ENCODE measurements around the gene ATXN10. TPM values are rescaled to one million over a fixed set of nuclear protein-coding genes. Genes with fewer than 3 reads are reported as not detected.
A peak's percentile ranks its signal among the peaks of the same experiment; 100 is the strongest.
"Not testable (repeated sequence)": the region's sequence is repeated elsewhere in the genome, so short reads cannot be mapped to it uniquely, and the experiment has no call there.

Gene ATXN10
- polyA plus RNA-seq, 1 donor from 2014 or later, result 86.9 TPM

DNA sequence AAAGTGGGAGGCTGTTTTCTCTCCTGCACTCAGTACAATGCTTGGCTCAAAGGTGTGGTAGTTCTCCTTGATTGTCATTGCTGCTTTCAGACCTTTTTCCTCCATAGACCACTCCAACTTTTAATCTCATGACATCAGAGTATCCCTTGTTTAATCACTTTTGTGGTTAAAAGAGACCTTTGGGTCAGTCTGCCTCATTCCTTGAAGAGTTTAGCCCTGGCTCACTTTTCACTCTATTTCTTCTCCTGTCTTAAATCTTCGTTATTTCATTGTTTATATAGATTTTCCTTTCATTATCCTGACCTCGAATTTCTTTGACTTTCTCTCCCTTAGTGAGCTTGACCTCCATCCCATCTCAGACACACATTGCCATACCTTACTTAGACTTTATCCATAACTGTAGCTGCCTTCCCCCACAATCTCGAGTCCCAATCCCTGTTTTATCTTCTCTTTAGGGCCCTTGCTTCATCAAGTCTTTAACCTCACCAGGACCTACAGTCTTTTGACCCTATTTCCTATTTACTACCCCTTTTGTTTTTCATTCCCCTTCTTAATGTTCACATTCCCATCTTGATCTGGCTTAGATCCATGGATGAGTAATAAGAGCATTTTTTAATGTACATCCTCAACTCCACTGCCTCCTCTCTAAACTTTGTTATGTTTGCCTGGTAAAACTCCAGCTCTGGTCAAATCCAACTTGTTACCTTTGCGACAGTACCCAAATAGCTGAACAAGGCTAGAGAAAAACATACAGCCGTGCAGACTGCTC is 9.5 kb downstream of the ATXN10 start:
- no peaks in the 10 kb centered on the region for H3K27me3 Mint-ChIP-seq
- H3K4me1 Mint-ChIP-seq, result peaks cover 9 to 21% (median 18%) of the 10 kb centered on the region in 3 donors
- H3K36me3 Mint-ChIP-seq, result peaks cover 8% of the 10 kb centered on the region
- H3K4me3 Mint-ChIP-seq, result no peak overlapping the region
- H3K9me3 Mint-ChIP-seq, result no peaks in the 10 kb centered on the region
- no peak overlapping the region for H3K27ac Mint-ChIP-seq

DNA sequence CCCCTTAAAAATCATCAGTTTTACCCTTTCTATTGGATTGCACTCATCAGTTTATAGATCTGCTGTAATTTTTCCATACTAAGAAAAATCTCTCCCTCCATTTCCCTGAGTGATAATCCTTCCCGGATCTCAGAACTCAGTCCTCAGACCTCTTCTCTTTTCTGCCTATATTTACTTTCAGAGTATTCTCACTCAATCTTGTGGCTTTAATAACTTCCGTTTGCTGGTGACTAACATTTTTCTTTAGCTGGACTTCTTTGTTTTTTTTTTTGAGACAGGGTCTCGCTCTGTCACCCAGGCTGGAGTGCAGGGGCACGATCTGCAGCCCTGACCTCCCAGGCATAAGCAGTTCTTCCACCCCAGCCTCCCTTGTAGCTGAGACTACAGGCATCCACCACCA is 10.4 kb downstream of the ATXN10 start:
- H3K4me3 Mint-ChIP-seq, result no peak overlapping the region
- no peak overlapping the region for H3K27ac Mint-ChIP-seq
- H3K27me3 Mint-ChIP-seq, result no peaks in the 10 kb centered on the region
- no peaks in the 10 kb centered on the region for H3K9me3 Mint-ChIP-seq
- peaks cover 4% of the 10 kb centered on the region for H3K36me3 Mint-ChIP-seq
- H3K4me1 Mint-ChIP-seq, result peaks cover 9 to 18% (median 18%) of the 10 kb centered on the region in 3 donors

GRCh38 chr22:45682773-45683172 is 11.1 kb downstream of the ATXN10 start:
- not testable (repeated sequence) for H3K4me3 Mint-ChIP-seq, H3K27ac Mint-ChIP-seq, H3K27me3 Mint-ChIP-seq, H3K9me3 Mint-ChIP-seq, H3K36me3 Mint-ChIP-seq
- H3K4me1 Mint-ChIP-seq, result peaks cover 10 to 16% (median 15%) of the 10 kb centered on the region in 3 donors

- no peaks in the 10 kb centered on the region for H3K27me3 Mint-ChIP-seq
- H3K27ac Mint-ChIP-seq, result no peak overlapping the region
- H3K4me1 Mint-ChIP-seq, result peaks cover 9 to 14% (median 13%) of the 10 kb centered on the region in 3 donors
- H3K9me3 Mint-ChIP-seq, result no peaks in the 10 kb centered on the region
- no peak overlapping the region for H3K4me3 Mint-ChIP-seq
- peaks cover 4% of the 10 kb centered on the region for H3K36me3 Mint-ChIP-seq
Observed at GRCh38 chr22:45683248-45683647, 11.6 kb downstream of the ATXN10 start.

- Mint-ChIP-seq H3K27me3 (no peaks in the 10 kb centered on the region), H3K4me3 (no peak overlapping the region), H3K27ac (no peak overlapping the region), H3K4me1 (peaks cover 9 to 13% (median 10%) of the 10 kb centered on the region in 3 donors), H3K36me3 (peaks cover 4% of the 10 kb centered on the region), H3K9me3 (no peaks in the 10 kb centered on the region)
Observed at GRCh38 chr22:45683680-45684079, 12.0 kb downstream of the ATXN10 start.

DNA sequence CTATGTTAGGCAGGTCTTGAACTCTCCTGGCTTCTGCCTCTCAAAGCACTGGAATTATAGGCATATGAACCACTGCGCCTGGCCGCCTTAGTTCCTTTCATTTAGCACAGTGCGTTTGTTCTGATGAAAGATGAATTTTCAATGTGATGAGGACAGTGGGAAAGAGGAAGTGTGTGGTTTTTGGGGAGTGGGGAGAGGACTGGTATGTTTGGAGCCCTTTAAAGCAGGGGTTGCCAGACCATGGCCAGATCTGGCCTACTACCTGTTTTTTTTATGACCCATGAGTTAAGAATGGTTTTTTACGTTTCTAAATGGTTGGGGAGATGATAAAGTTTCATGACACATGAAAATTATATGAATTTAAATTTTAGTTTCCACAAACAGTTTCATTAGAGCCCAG is 12.5 kb downstream of the ATXN10 start:
- Mint-ChIP-seq H3K27me3 (no peaks in the 10 kb centered on the region), H3K36me3 (peaks cover 2% of the 10 kb centered on the region), H3K27ac (no peak overlapping the region), H3K9me3 (no peaks in the 10 kb centered on the region), H3K4me1 (peaks cover 5 to 11% (median 8%) of the 10 kb centered on the region in 3 donors), H3K4me3 (no peak overlapping the region)

DNA sequence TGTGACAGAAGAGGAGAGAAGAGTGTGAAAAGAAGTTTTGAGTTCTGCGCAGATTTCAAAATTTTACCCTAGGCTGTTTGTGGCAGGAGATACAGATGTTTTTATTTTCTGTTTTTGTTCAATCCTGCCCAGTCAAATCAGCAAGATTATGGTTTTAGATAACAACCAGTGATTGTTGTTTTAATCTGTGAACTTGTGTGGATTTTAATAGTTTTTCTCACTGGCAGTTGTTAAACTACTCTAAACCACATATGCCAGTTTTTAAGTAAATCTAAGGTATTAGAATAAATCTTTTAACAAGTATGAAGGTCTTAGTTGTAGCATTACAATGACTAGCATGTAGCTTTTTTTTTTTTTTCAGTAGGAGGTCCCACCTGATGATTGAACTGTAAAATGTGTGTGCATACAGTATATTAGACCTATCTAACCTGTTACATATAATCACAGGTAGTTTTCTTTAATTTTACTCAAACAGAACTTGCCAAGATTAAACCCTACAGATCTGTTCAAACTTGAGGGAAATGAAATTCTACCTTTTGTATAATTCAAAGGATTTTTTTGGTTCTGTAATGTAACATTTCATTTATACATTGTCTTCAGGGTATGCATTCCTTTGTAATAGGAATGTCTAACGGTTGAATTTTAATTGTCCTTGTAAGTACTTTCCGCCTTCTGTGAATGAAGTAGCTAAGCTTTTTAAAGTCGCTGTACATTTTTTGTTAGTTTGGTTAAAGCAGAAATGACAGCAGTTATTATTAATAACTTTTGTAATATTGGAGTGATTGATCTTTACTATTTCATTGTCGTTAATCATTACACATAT is 13.3 kb downstream of the ATXN10 start:
- Mint-ChIP-seq H3K4me1 (peaks cover 2 to 9% (median 3%) of the 10 kb centered on the region in 3 donors), H3K9me3 (no peaks in the 10 kb centered on the region), H3K27me3 (no peaks in the 10 kb centered on the region), H3K27ac (no peak overlapping the region), H3K4me3 (no peak overlapping the region), H3K36me3 (no peaks in the 10 kb centered on the region)

- Mint-ChIP-seq H3K27me3 (no peaks in the 10 kb centered on the region), H3K27ac (no peak overlapping the region), H3K36me3 (no peaks in the 10 kb centered on the region), H3K4me1 (peaks cover 2 to 9% (median 5%) of the 10 kb centered on the region in 3 donors), H3K9me3 (no peaks in the 10 kb centered on the region), H3K4me3 (no peak overlapping the region)
Observed at GRCh38 chr22:45686004-45686403, 14.4 kb downstream of the ATXN10 start.

GRCh38 chr22:45686836-45687235 is 15.2 kb downstream of the ATXN10 start:
- H3K4me3 Mint-ChIP-seq, result no peak overlapping the region
- H3K4me1 Mint-ChIP-seq, result peaks cover 2 to 9% (median 7%) of the 10 kb centered on the region in 3 donors
- no peaks in the 10 kb centered on the region for H3K9me3 Mint-ChIP-seq
- H3K36me3 Mint-ChIP-seq, result no peaks in the 10 kb centered on the region
- H3K27me3 Mint-ChIP-seq, result no peaks in the 10 kb centered on the region
- no peak overlapping the region for H3K27ac Mint-ChIP-seq

- Mint-ChIP-seq H3K4me1 (peaks cover 2 to 15% (median 7%) of the 10 kb centered on the region in 3 donors), H3K4me3 (no peak overlapping the region), H3K27ac (no peak overlapping the region), H3K36me3 (peaks cover 5% of the 10 kb centered on the region), H3K9me3 (no peaks in the 10 kb centered on the region), H3K27me3 (no peaks in the 10 kb centered on the region)
Observed at GRCh38 chr22:45688600-45689080, 17.0 kb downstream of the ATXN10 start.

GRCh38 chr22:45689211-45689610 is 17.6 kb downstream of the ATXN10 start:
- H3K9me3 Mint-ChIP-seq, result no peaks in the 10 kb centered on the region
- no peaks in the 10 kb centered on the region for H3K27me3 Mint-ChIP-seq
- peaks cover 9% of the 10 kb centered on the region for H3K36me3 Mint-ChIP-seq
- no peak overlapping the region for H3K4me3 Mint-ChIP-seq
- H3K27ac Mint-ChIP-seq, result no peak overlapping the region
- H3K4me1 Mint-ChIP-seq, result peaks cover 2 to 15% (median 7%) of the 10 kb centered on the region in 3 donors

GRCh38 chr22:45690008-45690407 is 18.4 kb downstream of the ATXN10 start:
- H3K27me3 Mint-ChIP-seq, result no peaks in the 10 kb centered on the region
- H3K4me3 Mint-ChIP-seq, result peak overlapping the region in 1 of 4 donors; percentile 74
- peaks cover 9% of the 10 kb centered on the region for H3K36me3 Mint-ChIP-seq
- no peak overlapping the region for H3K27ac Mint-ChIP-seq
- no peaks in the 10 kb centered on the region for H3K9me3 Mint-ChIP-seq
- peaks cover 2 to 15% (median 7%) of the 10 kb centered on the region in 3 donors for H3K4me1 Mint-ChIP-seq

GRCh38 chr22:45692549-45692948 is 20.9 kb downstream of the ATXN10 start:
- Mint-ChIP-seq H3K27me3 (no peaks in the 10 kb centered on the region), H3K4me3 (no peak overlapping the region), H3K4me1 (peaks cover 8 to 23% (median 18%) of the 10 kb centered on the region in 3 donors), H3K9me3 (no peaks in the 10 kb centered on the region), H3K36me3 (peaks cover 13% of the 10 kb centered on the region), H3K27ac (no peak overlapping the region)

GRCh38 chr22:45693835-45694234 is 22.2 kb downstream of the ATXN10 start:
- Mint-ChIP-seq H3K9me3 (no peaks in the 10 kb centered on the region), H3K36me3 (peaks cover 18% of the 10 kb centered on the region), H3K4me1 (peaks cover 9 to 29% (median 18%) of the 10 kb centered on the region in 3 donors), H3K4me3 (no peak overlapping the region), H3K27ac (no peak overlapping the region), H3K27me3 (no peaks in the 10 kb centered on the region)

GRCh38 chr22:45696227-45696626 is 24.6 kb downstream of the ATXN10 start:
- no peaks in the 10 kb centered on the region for H3K9me3 Mint-ChIP-seq
- H3K4me1 Mint-ChIP-seq, result peaks cover 9 to 23% (median 13%) of the 10 kb centered on the region in 3 donors
- H3K27me3 Mint-ChIP-seq, result no peaks in the 10 kb centered on the region
- peaks cover 22% of the 10 kb centered on the region for H3K36me3 Mint-ChIP-seq
- peak overlapping the region in 2 of 4 donors; percentile 57 to 72 for H3K4me3 Mint-ChIP-seq
- H3K27ac Mint-ChIP-seq, result peak overlapping the region in 2 of 3 donors; percentile 28 to 69

All from IgD-negative memory B cell (primary cell).